K562 (cell line): ENCODE measurements around the gene LMNA. TPM values are rescaled to one million over a fixed set of nuclear protein-coding genes. Genes with fewer than 3 reads are reported as not detected.
A peak's percentile ranks its signal among the peaks of the same experiment; 100 is the strongest.

Experiments
- ATAC-seq: fragments of 200-7000 bp; cut with Tn5 transposase; 3 replicates; pipeline ENCODE4 v1.9.1; 2020; ENCODE audit warnings: moderate library complexity
- BruUV-seq: library from RNA; stranded (reverse); fragments of 400-500 nt; replicated peaks from 2 replicates; lab custom pipeline; 2021; lab: Mats Ljungman, UMichigan
- CTCF ChIA-PET: fragments of 300-600 bp; formaldehyde crosslinking; extraction: SDS; loops from one replicate; lab custom pipeline; 2021; ENCODE audit warnings: low intra/inter-chr PET ratio; lab: Yijun Ruan, JAX
- POLR2A ChIA-PET: fragments of 300-600, 350-650 bp; sonication (Branson Sonifier 250); formaldehyde crosslinking; extraction: SDS; loops from one replicate; lab custom pipeline; 2021; ENCODE audit warnings: antibody characterized with exemption, inconsistent platforms; lab: Yijun Ruan, JAX
- DNase-seq, 4 experiments: peaks; one replicate each; pipeline versions ENCODE4 v3.0.0 to v3.0.0-alpha.2; 2011 to 2018; ENCODE audit warnings: low spot score in 3 of 4, mixed read lengths in 3 of 4; ENCODE audit errors: extremely low read depth in 1 of 4
- FAIRE-seq: peaks from 2 replicates; lab custom pipeline; 2011; peaks lifted over from hg19 to GRCh38; lab: Jason Lieb, UNC
- H2AFZ ChIP-seq: 2 replicates; pipeline ENCODE4 v1.6.0; 2011; ENCODE audit warnings: low read depth, low read length, control low read depth, inconsistent platforms
- H3K27ac ChIP-seq: fragments of 200-600 bp; 3 replicates; pipeline ENCODE4 v1.8.0; 2011; ENCODE audit warnings: low read depth, mild to moderate bottlenecking, control low read depth, inconsistent platforms, low read length, moderate library complexity, mixed read lengths; ENCODE audit errors: extremely low read depth
- H3K27me3 ChIP-seq, 2 experiments: fragments of 300-600 bp in 1 of 2; 2 replicates in 1 of 2; 3 replicates in 1 of 2; pipeline versions ENCODE4 v1.6.0 to v1.8.0; 2011; ENCODE audit warnings: inconsistent platforms in 2 of 2, low read length in 2 of 2, mild to moderate bottlenecking in 1 of 2, mixed read lengths in 1 of 2, moderate library complexity in 1 of 2; ENCODE audit not compliant: control insufficient read depth in 2 of 2, insufficient read depth in 2 of 2
- H3K36me3 ChIP-seq: fragments of 300-600 bp; 3 replicates; pipeline ENCODE4 v1.8.0; 2011; ENCODE audit warnings: mild to moderate bottlenecking, low read length, inconsistent platforms; ENCODE audit not compliant: control insufficient read depth, insufficient read depth
- H3K4me1 ChIP-seq, 2 experiments: fragments of 200-600 bp in 1 of 2; replicated peaks in 1 of 2; 2 replicates in 1 of 2; 3 replicates in 1 of 2; pipeline versions ENCODE4 v1.5.1 to v1.8.0; 2011; ENCODE audit warnings: inconsistent platforms in 2 of 2, low read length in 2 of 2, mild to moderate bottlenecking in 1 of 2, mixed read lengths in 1 of 2, moderate library complexity in 1 of 2; ENCODE audit not compliant: control insufficient read depth in 2 of 2, insufficient read depth in 2 of 2
- H3K4me2 ChIP-seq: 2 replicates; pipeline ENCODE4 v1.6.1; 2011; ENCODE audit warnings: low read length, control low read depth, inconsistent platforms, mixed read lengths; ENCODE audit not compliant: insufficient read depth
- H3K4me3 ChIP-seq: fragments of 200-600 bp; sonication (generic), shearing (Covaris generic); 2 replicates; pipeline ENCODE4 v1.5.1; 2016; ENCODE audit warnings: control low read depth, inconsistent platforms
- H3K79me2 ChIP-seq: fragments of 200-600 bp; 3 replicates; pipeline ENCODE4 v1.8.0; 2011; ENCODE audit warnings: low read length, inconsistent platforms; ENCODE audit not compliant: control insufficient read depth, insufficient read depth
- H3K9ac ChIP-seq, 2 experiments: 2 replicates each; pipeline versions ENCODE4 v1.6.0 to v1.6.1; 2011; ENCODE audit warnings: low read depth in 2 of 2, low read length in 2 of 2, control low read depth in 1 of 2, inconsistent platforms in 1 of 2, mild to moderate bottlenecking in 1 of 2, mixed read lengths in 1 of 2; ENCODE audit not compliant: insufficient read depth in 1 of 2
- H3K9me1 ChIP-seq: one replicate; pipeline ENCODE4 v1.6.0; 2011; ENCODE audit warnings: inconsistent platforms, mild to moderate bottlenecking, low read length, moderate library complexity; ENCODE audit not compliant: control insufficient read depth, insufficient read depth
- H3K9me3 ChIP-seq: replicated peaks from 2 replicates; pipeline ENCODE4 v1.5.1; 2011; ENCODE audit warnings: low read depth, low read length, inconsistent platforms; ENCODE audit not compliant: control insufficient read depth, insufficient read depth
- H4K20me1 ChIP-seq: replicated peaks from 2 replicates; pipeline ENCODE4 v1.6.1; 2011; ENCODE audit warnings: low read length, inconsistent platforms, mixed read lengths; ENCODE audit not compliant: control insufficient read depth, insufficient read depth
- HDAC3 ChIP-seq: fragments of 450-650 bp; IDR thresholded peaks from 2 replicates; pipeline ENCODE4 v1.6.1; 2018; ENCODE audit warnings: borderline replicate concordance, mild to moderate bottlenecking, moderate library complexity; ENCODE audit not compliant: partially characterized antibody
- JUND ChIP-seq, 2 experiments: IDR thresholded peaks; 2 replicates in 1 of 2; 3 replicates in 1 of 2; pipeline ENCODE4 v1.6.1; 2011; ENCODE audit warnings: borderline replicate concordance in 2 of 2, low read depth in 2 of 2, low read length in 2 of 2, improper control_type of control experiment in 1 of 2, missing biosample characterization in 1 of 2, missing genetic modification characterization in 1 of 2, missing genetic modification reagents in 1 of 2
- KDM5B ChIP-seq: fragments of 200-600 bp; sonication (generic); IDR thresholded peaks from 2 replicates; pipeline ENCODE4 v1.6.1; 2012; ENCODE audit warnings: low read depth, mild to moderate bottlenecking, moderate library complexity, low read length, control low read depth, inconsistent platforms; ENCODE audit not compliant: insufficient replicate concordance
- SIRT6 ChIP-seq: IDR thresholded peaks from one replicate; pipeline ENCODE4 v1.6.1; 2012; ENCODE audit warnings: low read depth, mild to moderate bottlenecking, control low read depth, inconsistent platforms, low read length, moderate library complexity
- SREBF1 ChIP-seq: fragments of 150-350 bp; IDR thresholded peaks from 2 replicates; pipeline ENCODE4 v1.6.1; 2014; ENCODE audit warnings: antibody characterized with exemption, low read depth, low read length, borderline replicate concordance
- SRSF3 ChIP-seq: fragments of 200-400 bp; formaldehyde crosslinking; IDR thresholded peaks from 2 replicates; pipeline ENCODE4 v1.6.1; 2016; ENCODE audit warnings: mild to moderate bottlenecking, low read length, moderate library complexity; ENCODE audit not compliant: insufficient read depth
- ZNF695 ChIP-seq: fragments of 450-650 bp; formaldehyde crosslinking; IDR thresholded peaks from 2 replicates; pipeline ENCODE4 v1.4.0; 2020; ENCODE audit warnings: mild to moderate bottlenecking, moderate library complexity
- ZNF76 ChIP-seq: fragments of 250-450 bp; sonication (Bioruptor Pico); IDR thresholded peaks from 2 replicates; pipeline ENCODE4 v1.4.0; 2020; ENCODE audit warnings: mild to moderate bottlenecking, moderate library complexity, borderline replicate concordance
- ZNF778 ChIP-seq: fragments of 450-650 bp; formaldehyde crosslinking; IDR thresholded peaks from 2 replicates; pipeline ENCODE4 v1.4.0; 2020; ENCODE audit warnings: mild to moderate bottlenecking, moderate library complexity
- WGBS: fragments of 100-300 bp; shearing (Covaris generic); methylation state at CpG from one replicate; pipeline ENCODE4 v1.1.6; 2016; ENCODE audit warnings: low coverage, mixed read lengths; ENCODE audit not compliant: insufficient coverage; ENCODE audit errors: missing lambda C conversion rate; 5-methylcytosine and 5-hydroxymethylcytosine counted together
- in situ Hi-C: fragments of 300-500 bp; cut with MboI; formaldehyde crosslinking; loops from 4 replicates; pipeline ENCODE4 v1.15.0; 2018; ENCODE audit warnings: inconsistent platforms, mixed read lengths
- intact Hi-C: fragments of 100-400 bp; cut with micrococcal nuclease; formaldehyde crosslinking; loops from 2 replicates; pipeline ENCODE4 v1.14.2; 2022
- polyA plus RNA-seq, 8 experiments: library from polyadenylated mRNA; depleted of rRNA in 4 of 8; stranded (reverse) in 5 of 8; unstranded in 3 of 8; fragments of >200 nt; fragmentation: Nextera tagmentation in 2 of 8; fragmentation: Illumina TruSeq in 1 of 8; extraction: Ambion mirVana in 2 of 8; extraction: Trizol in 1 of 8; gene quantifications; 2 replicates each; pipeline versions ENCODE4 v1.2.1 to v1.2.3, GENCODE V29; 2011 to 2014; ENCODE audit warnings: inconsistent platforms in 1 of 8, missing spikeins in 1 of 8
- total RNA-seq, 7 experiments: library from RNA; depleted of rRNA in 6 of 7; stranded (reverse); fragments of >200 nt in 6 of 7; fragmentation: Illumina TruSeq in 2 of 7; extraction: Trizol in 2 of 7; gene quantifications; 2 replicates each; pipeline versions ENCODE4 v1.2.1 to v1.2.3, GENCODE V29; 2011 to 2021; ENCODE audit warnings: low replicate concordance in 1 of 7
- TF ChIP-seq, protein P1 (sequence below): IDR thresholded peaks from 2 replicates; pipeline ENCODE4 v1.6.1; 2011; ENCODE audit warnings: borderline replicate concordance, low read depth, mild to moderate bottlenecking, moderate library complexity, low read length; ENCODE audit not compliant: insufficient read depth, poor library complexity, severe bottlenecking

Gene LMNA
- total and polyA plus RNA-seq, 9 of the 15 experiments (the other 6 are each of a cell fraction or from before 2014, with no cell fraction given), result 1.00 to 347 (median 88.2) TPM

DNA sequence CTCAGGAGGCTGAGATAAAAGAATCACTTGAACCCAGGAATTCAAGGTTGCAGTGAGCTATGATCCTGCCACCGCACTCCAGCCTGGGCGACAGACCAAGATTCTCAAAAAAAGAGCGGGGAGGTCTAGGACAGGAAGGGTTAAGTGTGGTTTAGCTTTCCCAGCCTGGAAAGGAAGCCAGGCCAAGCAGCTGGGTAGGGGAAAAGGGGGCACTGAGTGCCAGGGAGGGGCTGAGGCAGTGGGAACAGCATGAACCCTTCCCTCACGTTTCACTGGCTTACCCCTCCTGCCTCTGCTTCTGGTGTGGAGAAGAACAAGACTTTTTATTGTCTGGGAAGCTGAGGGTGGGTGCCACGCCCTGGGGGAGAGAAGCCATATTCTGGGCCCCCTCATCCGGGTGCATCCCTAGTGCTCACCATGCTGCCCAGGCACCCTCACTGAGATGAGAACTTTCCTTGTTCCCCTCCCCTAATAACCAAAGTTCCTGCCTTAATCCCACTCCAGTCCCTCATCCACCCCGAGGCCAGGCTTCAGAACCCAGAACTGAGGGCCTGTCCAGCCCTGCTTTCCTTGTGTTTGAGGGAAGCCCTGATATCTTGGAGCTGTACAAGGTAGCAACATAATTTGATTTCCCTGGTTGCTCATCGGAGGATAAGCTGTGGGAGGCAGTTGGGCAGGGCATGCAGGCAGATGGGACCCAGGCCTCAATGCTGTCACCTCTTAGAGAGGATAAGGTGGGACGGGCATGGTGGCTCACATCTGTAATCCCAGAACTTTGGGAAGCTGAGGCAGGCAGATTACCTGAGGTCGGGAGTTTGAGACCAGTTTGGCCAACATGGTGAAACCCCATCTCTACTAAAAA lies 2.0 kb upstream of the LMNA start:
- no peak overlapping the region for H2AFZ ChIP-seq
- TF ChIP-seq JUND (IDR thresholded peaks at IDR 0.05; ENCODE audit: borderline replicate concordance, low read depth, low read length) (no peak), JUND (tag; IDR thresholded peaks at IDR 0.05; ENCODE audit: borderline replicate concordance, low read depth, low read length) (no peak), SREBF1 (no peak), HDAC3 (no peak), ZNF76 (CRISPR knock-in tag) (no peak), SRSF3 (no peak), ZNF778 (CRISPR knock-in tag) (no peak), SIRT6 (no peak), KDM5B (no peak), ZNF695 (CRISPR knock-in tag) (no peak)
- TF ChIP-seq, protein P1, sequence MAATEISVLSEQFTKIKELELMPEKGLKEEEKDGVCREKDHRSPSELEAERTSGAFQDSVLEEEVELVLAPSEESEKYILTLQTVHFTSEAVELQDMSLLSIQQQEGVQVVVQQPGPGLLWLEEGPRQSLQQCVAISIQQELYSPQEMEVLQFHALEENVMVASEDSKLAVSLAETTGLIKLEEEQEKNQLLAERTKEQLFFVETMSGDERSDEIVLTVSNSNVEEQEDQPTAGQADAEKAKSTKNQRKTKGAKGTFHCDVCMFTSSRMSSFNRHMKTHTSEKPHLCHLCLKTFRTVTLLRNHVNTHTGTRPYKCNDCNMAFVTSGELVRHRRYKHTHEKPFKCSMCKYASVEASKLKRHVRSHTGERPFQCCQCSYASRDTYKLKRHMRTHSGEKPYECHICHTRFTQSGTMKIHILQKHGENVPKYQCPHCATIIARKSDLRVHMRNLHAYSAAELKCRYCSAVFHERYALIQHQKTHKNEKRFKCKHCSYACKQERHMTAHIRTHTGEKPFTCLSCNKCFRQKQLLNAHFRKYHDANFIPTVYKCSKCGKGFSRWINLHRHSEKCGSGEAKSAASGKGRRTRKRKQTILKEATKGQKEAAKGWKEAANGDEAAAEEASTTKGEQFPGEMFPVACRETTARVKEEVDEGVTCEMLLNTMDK, result no peak
- in situ Hi-C loops, result no loop called here
- BruUV-seq, result no TSS peak
- ChIA-PET POLR2A (interaction anchor here (0.5 to 4.2 kb wide), 6 partner anchors 7 to 1025 kb away, joined by 3 to 40 read pairs (median 4); no protein-coding TSS in a partner anchor), CTCF (no interaction called here)
- no peaks in the 10 kb centered on the region for H3K36me3 ChIP-seq
- H3K4me3 ChIP-seq, result no peak overlapping the region
- no peaks in the 10 kb centered on the region; the same call in 1 of the 2 replicates for H4K20me1 ChIP-seq
- no peaks in the 10 kb centered on the region for H3K27me3 ChIP-seq
- intact Hi-C loops, result loop anchor here (5.0 kb wide), 1 partner anchor 395 kb away; no protein-coding TSS in a partner anchor
- H3K9me3 ChIP-seq, result no peaks in the 10 kb centered on the region
- H3K9me1 ChIP-seq, result no peaks in the 10 kb centered on the region
- no peak for DNase-seq
- H3K4me1 ChIP-seq, result peaks cover 13 to 27% of the 10 kb centered on the region in 2 experiments
- peaks cover 30% of the 10 kb centered on the region for H3K79me2 ChIP-seq
- H3K4me2 ChIP-seq, result no peak overlapping the region
- FAIRE-seq, result no peak
- H3K9ac ChIP-seq, result peak overlapping the region in 1 of 2 experiments; percentile 1; a peak in 1 of 4 replicates
- 58% methylated on average over 10 of the region's 10 CpGs for whole genome bisulfite sequencing
- ATAC-seq, result no peak
- H3K27ac ChIP-seq, result no peak overlapping the region
